H1 (cell line): Measurements from ENCODE around the gene AFF1. TPM values are rescaled to one million over a fixed set of nuclear protein-coding genes. Genes with fewer than 3 reads are reported as not detected.

Source experiments
- BCL11A ChIP-seq, 2 experiments: IDR thresholded peaks; one replicate each; pipeline ENCODE4 v1.6.1; 2011; ENCODE audit warnings: low read depth in 2 of 2, low read length in 2 of 2, mild to moderate bottlenecking in 2 of 2
- CEBPB ChIP-seq: IDR thresholded peaks from 2 replicates; pipeline ENCODE4 v1.6.1; 2012; ENCODE audit warnings: low read depth, low read length
- POLR2A ChIP-seq, 2 experiments: IDR thresholded peaks; 1 replicate in 1 of 2; 2 replicates in 1 of 2; pipeline ENCODE4 v1.6.1; 2011; ENCODE audit warnings: low read depth in 2 of 2, low read length in 2 of 2, mild to moderate bottlenecking in 2 of 2; ENCODE audit errors: control extremely low read depth in 1 of 2
- SAP30 ChIP-seq: fragments of 300-600 bp; sonication (generic); IDR thresholded peaks from 2 replicates; pipeline ENCODE4 v1.7.1; 2012; ENCODE audit warnings: low read length, moderate library complexity, mild to moderate bottlenecking, inconsistent platforms; ENCODE audit not compliant: insufficient read depth, insufficient replicate concordance
- SIX5 ChIP-seq: IDR thresholded peaks from 2 replicates; pipeline ENCODE4 v1.6.1; 2011; ENCODE audit warnings: mild to moderate bottlenecking, low read depth, low read length
- polyA plus RNA-seq, 7 experiments: library from polyadenylated mRNA; depleted of rRNA in 3 of 7; stranded (reverse) in 5 of 7; unstranded in 2 of 7; fragments of >200 nt in 5 of 7; fragments of 200-250 nt in 2 of 7; gene quantifications; 1 replicate in 5 of 7; 2 replicates in 1 of 7; 4 replicates in 1 of 7; pipeline versions ENCODE4 v1.2.1 to v1.2.3, GENCODE V29; 2011 to 2013; ENCODE audit warnings: missing spikeins in 2 of 7, mixed read lengths in 2 of 7
- total RNA-seq: library from RNA; stranded (reverse); fragmentation: NEBNext Ultra II Directional; extraction: Animal tissue kit (Norgen Biotek cat#: 25700); gene quantifications from 2 replicates; pipeline ENCODE4 v1.2.1, GENCODE V29; 2021
- TF ChIP-seq, protein P1 (sequence below), 3 experiments: IDR thresholded peaks; 1 replicate in 2 of 3; 2 replicates in 1 of 3; pipeline versions ENCODE4 v1.5.1 to v1.6.1; 2011; ENCODE audit warnings: low read length in 3 of 3, mild to moderate bottlenecking in 3 of 3, inconsistent platforms in 2 of 3, low read depth in 1 of 3, moderate library complexity in 1 of 3; ENCODE audit not compliant: insufficient read depth in 1 of 3; ENCODE audit errors: control extremely low read depth in 1 of 3

The AFF1 gene
- total and polyA plus RNA-seq, 2 of the 8 experiments (the other 6 are each of a cell fraction or from before 2014, with no cell fraction given): 14.8 to 85.5 TPM

GRCh38 chr4:86909546-86910295 is 25.1 kb upstream of the AFF1 start (continued):
- TF ChIP-seq, protein P1, sequence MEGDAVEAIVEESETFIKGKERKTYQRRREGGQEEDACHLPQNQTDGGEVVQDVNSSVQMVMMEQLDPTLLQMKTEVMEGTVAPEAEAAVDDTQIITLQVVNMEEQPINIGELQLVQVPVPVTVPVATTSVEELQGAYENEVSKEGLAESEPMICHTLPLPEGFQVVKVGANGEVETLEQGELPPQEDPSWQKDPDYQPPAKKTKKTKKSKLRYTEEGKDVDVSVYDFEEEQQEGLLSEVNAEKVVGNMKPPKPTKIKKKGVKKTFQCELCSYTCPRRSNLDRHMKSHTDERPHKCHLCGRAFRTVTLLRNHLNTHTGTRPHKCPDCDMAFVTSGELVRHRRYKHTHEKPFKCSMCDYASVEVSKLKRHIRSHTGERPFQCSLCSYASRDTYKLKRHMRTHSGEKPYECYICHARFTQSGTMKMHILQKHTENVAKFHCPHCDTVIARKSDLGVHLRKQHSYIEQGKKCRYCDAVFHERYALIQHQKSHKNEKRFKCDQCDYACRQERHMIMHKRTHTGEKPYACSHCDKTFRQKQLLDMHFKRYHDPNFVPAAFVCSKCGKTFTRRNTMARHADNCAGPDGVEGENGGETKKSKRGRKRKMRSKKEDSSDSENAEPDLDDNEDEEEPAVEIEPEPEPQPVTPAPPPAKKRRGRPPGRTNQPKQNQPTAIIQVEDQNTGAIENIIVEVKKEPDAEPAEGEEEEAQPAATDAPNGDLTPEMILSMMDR (IDR thresholded peaks at IDR 0.05; ENCODE audit: control extremely low read depth in 1 of 3, insufficient read depth in 1 of 3, low read depth in 1 of 3, low read length in 3 of 3): no peak
- TF ChIP-seq BCL11A (IDR thresholded peaks at IDR 0.05; ENCODE audit: low read depth in 2 of 2, low read length in 2 of 2) (no peak), CEBPB (no peak), SIX5 (no peak), SAP30 (no peak), POLR2A (IDR thresholded peaks at IDR 0.05; ENCODE audit: control extremely low read depth in 1 of 2, low read depth in 2 of 2, low read length in 2 of 2) (no peak)
